ENCODE measurements around the gene ALDOC.

ALDOC gene

DNA sequence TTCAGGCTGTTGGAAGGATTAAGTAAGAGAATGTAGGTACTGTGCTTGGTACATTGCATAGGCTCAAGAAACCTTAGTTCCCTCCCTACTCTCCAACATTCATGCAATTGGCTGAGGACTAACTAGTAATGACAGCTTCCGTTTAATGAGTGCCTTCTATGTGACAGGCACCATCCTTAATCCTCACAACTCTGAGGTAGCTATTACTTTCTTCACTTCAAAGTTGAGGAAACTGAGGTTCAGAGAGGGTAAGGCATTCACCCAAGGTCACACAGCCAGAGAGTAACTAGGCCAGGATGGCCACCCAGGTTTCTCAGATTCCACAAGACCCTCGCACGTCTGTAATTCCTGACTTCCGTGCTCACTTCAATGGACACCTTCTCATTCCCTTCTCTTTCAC lies 46.4 kb downstream of the ALDOC start:
- FAIRE-seq: no peak

DNA sequence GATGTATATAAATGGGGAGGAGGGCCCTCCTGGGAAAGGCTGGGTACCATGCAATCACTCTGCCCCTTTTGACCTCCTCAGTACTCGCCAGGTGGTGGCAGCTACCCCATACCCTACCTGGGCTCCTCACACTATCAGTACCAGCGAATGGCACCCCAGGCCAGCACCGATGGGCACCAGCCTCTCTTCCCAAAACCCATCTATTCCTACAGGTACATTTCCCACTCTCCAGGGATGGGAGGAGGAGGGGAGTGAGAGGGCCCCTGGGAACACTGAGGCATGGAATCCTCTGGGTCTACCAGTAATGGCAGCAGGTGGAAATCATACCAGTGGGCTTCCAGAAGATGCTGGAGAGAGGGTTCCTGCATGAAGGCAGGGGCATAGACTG lies 47.7 kb downstream of the ALDOC start:
- FAIRE-seq: no peak

DNA sequence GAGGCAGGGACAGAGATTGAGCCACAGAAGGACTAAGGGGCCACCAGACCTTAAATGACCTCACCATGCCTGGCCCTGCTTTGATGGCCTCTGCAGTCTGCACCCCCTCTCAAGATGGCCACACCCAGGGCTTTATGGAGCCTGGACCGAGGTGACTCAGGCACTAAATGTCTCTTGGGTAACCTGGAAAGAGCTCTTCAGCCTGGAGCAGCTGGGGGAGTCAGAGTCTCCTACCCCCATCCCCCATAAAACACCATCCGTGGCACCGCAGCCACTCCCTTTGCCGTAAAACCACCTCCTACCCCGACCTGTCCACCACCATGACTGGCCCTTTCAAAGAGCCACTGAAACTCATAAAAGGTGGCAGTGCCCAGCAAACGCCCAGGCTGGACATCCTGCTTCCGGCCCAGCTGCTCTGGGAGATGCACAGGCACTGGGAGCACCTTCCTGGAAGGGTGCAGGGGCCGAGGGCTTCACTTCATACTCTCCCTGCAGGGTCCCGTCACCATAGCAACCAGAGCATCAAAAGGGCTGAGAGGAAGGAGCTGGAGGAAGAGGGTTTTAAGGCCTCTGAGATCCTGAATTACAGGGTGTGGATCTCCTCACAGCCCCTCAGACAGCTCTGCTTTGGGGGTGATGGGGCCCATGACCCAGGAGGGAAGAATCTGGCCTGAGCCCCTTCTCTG lies 48.2 kb downstream of the ALDOC start:
- FAIRE-seq: no peak

- no peak for FAIRE-seq
Observed at GRCh38 chr17:28527859-28528258, 48.8 kb downstream of the ALDOC start.

DNA sequence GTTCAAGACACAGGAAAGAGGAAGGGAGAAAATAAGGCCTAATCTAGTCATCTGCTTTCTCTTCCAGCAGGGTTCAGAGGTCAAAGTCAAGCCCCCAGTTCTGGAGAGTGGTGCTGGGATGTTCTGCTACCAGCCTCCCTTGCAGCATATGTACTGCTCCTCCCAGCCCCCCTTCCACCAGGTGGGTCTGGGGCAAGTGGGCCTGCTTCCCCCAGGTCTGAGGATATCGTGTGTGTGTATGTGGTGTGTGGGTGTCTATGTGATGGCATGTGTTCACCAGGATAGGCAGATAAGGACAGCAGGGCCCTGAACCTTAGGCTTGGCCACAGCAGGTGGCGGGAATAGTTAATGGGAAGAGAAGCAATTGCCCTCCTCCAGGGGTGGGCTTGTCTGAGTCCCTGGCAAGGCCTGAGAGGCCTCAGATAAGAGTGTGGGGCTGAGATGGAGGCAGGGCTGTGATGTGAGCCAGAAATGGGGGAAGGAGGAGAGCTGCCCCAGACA lies 49.5 kb downstream of the ALDOC start:
- FAIRE-seq: no peak

GRCh38 chr17:28526381-28526780 lies 50.3 kb downstream of the ALDOC start:
- FAIRE-seq: no peak

GRCh38 chr17:28524476-28525424 lies 51.9 kb downstream of the ALDOC start:
- no peak for FAIRE-seq

DNA sequence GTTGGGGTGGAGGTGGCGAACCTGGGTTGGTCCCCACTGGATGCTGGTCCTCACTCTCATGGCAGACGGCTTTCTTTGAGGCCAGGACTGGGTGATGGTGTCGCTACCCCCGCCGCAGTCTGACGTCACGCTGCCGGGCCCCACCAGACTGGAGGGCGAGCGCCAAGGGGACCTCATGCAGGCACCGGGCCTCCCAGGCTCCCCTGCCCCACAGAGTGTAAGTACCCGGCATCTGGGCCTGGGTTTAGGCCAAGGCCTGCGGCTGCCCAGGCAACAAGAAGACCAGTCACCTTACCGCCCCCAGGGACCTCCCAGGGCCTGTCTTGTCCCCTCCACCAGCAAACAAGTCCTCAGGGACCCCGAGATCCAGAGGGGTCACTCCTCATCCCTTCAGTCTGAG lies 52.8 kb downstream of the ALDOC start:
- FAIRE-seq: no peak

DNA sequence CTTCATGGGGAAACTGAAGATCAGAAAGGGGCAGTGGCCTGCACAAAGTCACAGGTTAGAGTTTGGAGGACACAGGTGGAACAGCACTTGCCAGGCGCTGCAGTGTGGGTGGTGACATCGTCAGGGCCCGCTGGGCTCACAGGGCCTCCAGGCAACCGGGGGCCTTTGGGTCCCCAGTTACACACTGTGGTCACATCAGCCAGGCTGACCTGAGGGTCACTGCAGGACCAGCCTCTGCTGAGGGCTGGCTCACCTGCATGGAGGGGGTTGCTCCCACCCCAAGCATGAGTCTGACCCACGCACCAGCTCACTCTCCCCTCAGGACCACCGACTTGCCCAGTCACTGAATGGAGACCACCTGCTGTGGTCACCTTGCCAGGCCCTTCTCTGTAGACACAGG lies 53.5 kb downstream of the ALDOC start:
- FAIRE-seq: no peak

All from endometrium (tissue), 2 donors.